ENCODE data around the gene GJB6.
A peak's percentile ranks its signal among the peaks of the same experiment; 100 is the strongest.

The GJB6 gene

GRCh38 chr13:20182231-20182846 is 49.8 kb downstream of the GJB6 start:
- Histone ChIP-seq H3K4me3 (IDR thresholded peaks at IDR 0.05; ENCODE audit: insufficient read depth, low read depth, low read length) (no peak overlapping the region), H3K36me3 (ENCODE audit: insufficient read depth) (no peaks in the 10 kb centered on the region), H2AFZ (ENCODE audit: low read depth) (no peak overlapping the region), H3K4me1 (ENCODE audit: low read depth, poor library complexity, severe bottlenecking) (peaks cover 11% of the 10 kb centered on the region), H3K4me2 (0 out of 2 replicates have a peak overlapping the region, but pooled peaks have one; percentile 26), H3K79me2 (ENCODE audit: insufficient read depth, low read depth) (no peaks in the 10 kb centered on the region), H4K20me1 (ENCODE audit: insufficient read depth) (no peaks in the 10 kb centered on the region), H3K27ac (no peak overlapping the region), H3K9ac (no peak overlapping the region), H3K27me3 (ENCODE audit: insufficient read depth, low read depth) (no peaks in the 10 kb centered on the region)
- TF ChIP-seq CTCF (conservative IDR thresholded peaks at IDR 0.05; ENCODE audit: low read depth, low read length) = peak; percentile 73

- H3K36me3 ChIP-seq (ENCODE audit: insufficient read depth) = no peaks in the 10 kb centered on the region
- no peak overlapping the region for H3K9ac ChIP-seq
- no peak for TF ChIP-seq CTCF (conservative IDR thresholded peaks at IDR 0.05; ENCODE audit: low read depth, low read length)
- H3K4me1 ChIP-seq (ENCODE audit: low read depth, poor library complexity, severe bottlenecking) = peaks cover 11% of the 10 kb centered on the region
- no peaks in the 10 kb centered on the region for H3K79me2 ChIP-seq (ENCODE audit: insufficient read depth, low read depth)
- no peaks in the 10 kb centered on the region for H4K20me1 ChIP-seq (ENCODE audit: insufficient read depth)
- H3K4me2 ChIP-seq = no peak overlapping the region
- H3K27ac ChIP-seq = no peak overlapping the region
- H3K4me3 ChIP-seq (IDR thresholded peaks at IDR 0.05; ENCODE audit: insufficient read depth, low read depth, low read length) = no peak overlapping the region
- no peak overlapping the region for H2AFZ ChIP-seq (ENCODE audit: low read depth)
- no peaks in the 10 kb centered on the region for H3K27me3 ChIP-seq (ENCODE audit: insufficient read depth, low read depth)
These were observed 50.9 kb downstream of the GJB6 start for GRCh38 chr13:20181188-20181587.

GRCh38 chr13:20178156-20178555 is 54.0 kb downstream of the GJB6 start:
- no peaks in the 10 kb centered on the region for H4K20me1 ChIP-seq (ENCODE audit: insufficient read depth)
- H2AFZ ChIP-seq (ENCODE audit: low read depth) = no peak overlapping the region

GRCh38 chr13:20177049-20177831 is 54.9 kb downstream of the GJB6 start:
- H3K27ac ChIP-seq = no peak overlapping the region
- no peak for TF ChIP-seq CTCF (conservative IDR thresholded peaks at IDR 0.05; ENCODE audit: low read depth, low read length)
- peaks cover 21% of the 10 kb centered on the region for H3K4me1 ChIP-seq (ENCODE audit: low read depth, poor library complexity, severe bottlenecking)
- no peaks in the 10 kb centered on the region for H3K36me3 ChIP-seq (ENCODE audit: insufficient read depth)
- H3K9ac ChIP-seq = no peak overlapping the region
- no peak overlapping the region for H2AFZ ChIP-seq (ENCODE audit: low read depth)
- H3K4me3 ChIP-seq (IDR thresholded peaks at IDR 0.05; ENCODE audit: insufficient read depth, low read depth, low read length) = no peak overlapping the region
- no peak overlapping the region for H3K4me2 ChIP-seq
- no peaks in the 10 kb centered on the region for H4K20me1 ChIP-seq (ENCODE audit: insufficient read depth)
- H3K79me2 ChIP-seq (ENCODE audit: insufficient read depth, low read depth) = no peaks in the 10 kb centered on the region
- no peaks in the 10 kb centered on the region for H3K27me3 ChIP-seq (ENCODE audit: insufficient read depth, low read depth)

More at GRCh38 chr13:20178156-20178555, 54.0 kb downstream of the GJB6 start:
- no peaks in the 10 kb centered on the region for H3K27me3 ChIP-seq (ENCODE audit: insufficient read depth, low read depth)
- H3K4me2 ChIP-seq = no peak overlapping the region
- H3K9ac ChIP-seq = no peak overlapping the region
- H3K4me1 ChIP-seq (ENCODE audit: low read depth, poor library complexity, severe bottlenecking) = peaks cover 28% of the 10 kb centered on the region
- H3K79me2 ChIP-seq (ENCODE audit: insufficient read depth, low read depth) = no peaks in the 10 kb centered on the region
- no peak for TF ChIP-seq CTCF (conservative IDR thresholded peaks at IDR 0.05; ENCODE audit: low read depth, low read length)
- no peaks in the 10 kb centered on the region for H3K36me3 ChIP-seq (ENCODE audit: insufficient read depth)
- no peak overlapping the region for H3K27ac ChIP-seq
- no peak overlapping the region for H3K4me3 ChIP-seq (IDR thresholded peaks at IDR 0.05; ENCODE audit: insufficient read depth, low read depth, low read length)

Data from KMS-11 (cell line).